ENCODE results near the gene CEMIP.

Gene CEMIP

DNA sequence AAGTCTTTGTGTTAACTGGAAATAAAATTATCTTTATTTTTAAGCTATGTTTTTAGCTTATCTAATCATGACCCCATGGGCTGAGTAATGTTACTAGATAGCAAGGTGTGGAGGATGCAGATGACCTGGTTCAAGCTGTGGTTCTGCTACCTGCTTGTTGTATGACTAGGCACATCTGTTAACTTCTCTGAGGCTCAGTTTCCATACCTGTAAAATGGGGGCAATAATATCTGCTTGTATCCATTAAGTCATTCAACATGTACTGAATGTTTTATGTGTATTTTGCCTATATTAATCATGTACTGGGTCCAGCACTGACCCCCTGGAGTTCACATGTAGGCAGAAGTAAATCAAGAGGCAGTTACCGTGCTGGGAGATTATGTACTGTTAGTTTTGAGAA is 51.5 kb downstream of the CEMIP start:
- no peak for DNase-seq

GRCh38 chr15:80831192-80831591 is 52.0 kb downstream of the CEMIP start:
- DNase-seq = no peak

GRCh38 chr15:80831606-80832224 is 52.5 kb downstream of the CEMIP start:
- no peak for DNase-seq

GRCh38 chr15:80832686-80833085 is 53.5 kb downstream of the CEMIP start:
- DNase-seq = no peak

- no peak for DNase-seq
Observed at GRCh38 chr15:80834402-80834801, 55.2 kb downstream of the CEMIP start.

GRCh38 chr15:80834906-80835305 is 55.7 kb downstream of the CEMIP start:
- no peak for DNase-seq

- no peak for DNase-seq
Observed at GRCh38 chr15:80835336-80835735, 56.2 kb downstream of the CEMIP start.

GRCh38 chr15:80836223-80836622 is 57.1 kb downstream of the CEMIP start:
- DNase-seq = no peak

DNA sequence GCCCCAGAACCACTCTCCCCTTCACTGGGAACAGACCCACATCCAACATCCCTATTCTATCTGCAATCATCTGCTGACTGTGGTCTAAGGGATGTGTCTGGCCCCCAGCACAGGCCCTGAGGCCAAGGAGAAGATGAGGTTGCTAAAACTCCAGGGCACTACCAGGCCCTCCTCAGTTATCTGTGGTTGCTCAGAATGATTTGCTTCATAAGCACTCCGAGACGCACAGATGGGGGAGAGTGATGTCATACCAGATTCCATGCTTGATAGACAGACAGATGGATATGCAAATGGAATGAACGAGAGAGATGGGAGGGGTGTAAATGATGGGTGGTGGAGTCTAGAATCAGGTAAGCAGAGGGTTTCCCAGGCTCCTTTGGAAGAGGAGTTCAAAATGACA is 57.8 kb downstream of the CEMIP start:
- DNase-seq = no peak

DNA sequence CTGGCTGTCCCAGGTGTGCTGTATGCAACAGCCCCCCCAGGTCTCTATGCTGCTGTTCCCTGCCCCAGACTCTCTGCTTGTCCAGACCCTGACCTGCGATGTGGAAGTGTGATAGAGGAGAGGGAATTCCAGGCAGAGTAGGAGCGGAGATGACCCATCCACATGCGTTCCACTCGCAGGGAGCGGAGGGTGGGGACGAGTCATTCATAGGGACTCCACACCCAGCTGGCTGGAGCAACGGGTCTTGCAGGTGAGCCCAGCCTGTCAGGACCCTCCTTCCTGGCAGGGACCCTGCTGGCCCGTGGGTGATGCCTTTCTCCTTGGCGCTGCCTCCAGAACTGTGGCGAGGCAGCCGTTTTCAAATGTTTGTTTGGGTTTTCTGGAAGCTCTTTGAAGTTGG is 58.8 kb downstream of the CEMIP start:
- no peak for DNase-seq

- DNase-seq = no peak
Observed at GRCh38 chr15:80838666-80839065, 59.5 kb downstream of the CEMIP start.

- DNase-seq = no peak
Observed at GRCh38 chr15:80839764-80840130, 60.6 kb downstream of the CEMIP start.

DNA sequence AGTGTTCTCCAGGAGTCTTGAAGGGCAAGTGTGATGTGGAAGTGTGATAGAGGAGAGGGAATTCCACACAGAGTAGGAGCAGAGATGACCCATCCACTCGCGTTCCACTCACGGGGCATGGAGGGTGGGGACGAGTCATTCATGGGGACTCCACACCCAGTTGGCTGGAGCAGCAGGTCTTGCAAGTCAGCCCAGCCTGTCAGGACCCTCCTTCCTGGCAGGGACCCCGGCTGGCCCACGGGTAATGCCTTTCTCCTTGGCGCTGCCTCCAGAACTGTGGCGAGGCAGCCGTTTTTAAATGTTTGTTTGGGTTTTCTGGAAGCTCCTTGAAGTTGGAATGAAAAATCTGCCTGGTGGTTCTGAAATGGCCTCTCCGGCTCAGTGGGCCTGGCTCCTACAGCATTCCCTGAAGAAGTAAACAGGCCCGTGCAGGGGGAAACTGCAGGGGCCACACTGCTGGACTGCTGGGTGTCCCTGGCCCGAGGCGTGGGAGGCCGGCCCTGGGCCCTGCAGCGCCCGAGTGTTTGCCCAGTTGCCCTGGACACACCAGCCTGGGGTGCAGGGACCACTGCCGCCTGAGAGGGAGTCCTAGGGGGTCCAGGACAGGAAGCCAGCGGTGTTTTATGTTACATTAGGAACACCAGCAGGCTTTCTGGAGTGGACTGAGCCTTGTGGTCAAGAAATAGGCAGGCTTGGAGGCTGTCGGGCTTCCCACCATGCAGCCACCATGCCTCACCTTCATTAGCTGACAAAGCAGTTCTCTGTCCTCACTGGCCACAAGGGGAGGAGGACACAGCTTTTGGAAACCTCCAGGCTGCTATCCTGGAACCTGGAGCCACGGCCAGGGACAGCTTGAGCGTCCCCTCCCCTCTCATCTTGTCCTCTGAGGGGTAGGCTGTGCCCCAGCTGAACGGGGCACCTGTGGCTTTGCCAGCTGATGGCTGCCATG is 61.3 kb downstream of the CEMIP start:
- DNase-seq = no peak

DNA sequence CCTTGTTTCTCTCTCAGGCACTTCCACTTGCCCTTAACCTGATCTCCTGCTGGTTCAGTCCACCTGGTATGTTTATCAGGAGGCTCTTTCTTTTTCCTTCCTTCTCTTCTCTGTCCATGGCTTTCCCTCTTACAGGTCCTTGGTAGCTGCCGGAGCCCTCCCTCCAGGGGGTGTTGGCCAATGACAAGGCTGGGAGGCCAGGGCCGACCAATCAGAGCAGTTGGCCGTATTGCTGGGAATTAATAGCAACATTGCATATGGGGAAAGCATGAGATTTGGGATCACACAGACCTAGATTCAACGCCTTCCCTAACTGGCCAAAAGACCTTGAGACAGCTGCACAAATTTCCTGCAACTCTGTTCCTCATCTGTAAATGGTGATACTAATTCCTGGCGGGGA is 62.4 kb downstream of the CEMIP start:
- no peak for DNase-seq

DNA sequence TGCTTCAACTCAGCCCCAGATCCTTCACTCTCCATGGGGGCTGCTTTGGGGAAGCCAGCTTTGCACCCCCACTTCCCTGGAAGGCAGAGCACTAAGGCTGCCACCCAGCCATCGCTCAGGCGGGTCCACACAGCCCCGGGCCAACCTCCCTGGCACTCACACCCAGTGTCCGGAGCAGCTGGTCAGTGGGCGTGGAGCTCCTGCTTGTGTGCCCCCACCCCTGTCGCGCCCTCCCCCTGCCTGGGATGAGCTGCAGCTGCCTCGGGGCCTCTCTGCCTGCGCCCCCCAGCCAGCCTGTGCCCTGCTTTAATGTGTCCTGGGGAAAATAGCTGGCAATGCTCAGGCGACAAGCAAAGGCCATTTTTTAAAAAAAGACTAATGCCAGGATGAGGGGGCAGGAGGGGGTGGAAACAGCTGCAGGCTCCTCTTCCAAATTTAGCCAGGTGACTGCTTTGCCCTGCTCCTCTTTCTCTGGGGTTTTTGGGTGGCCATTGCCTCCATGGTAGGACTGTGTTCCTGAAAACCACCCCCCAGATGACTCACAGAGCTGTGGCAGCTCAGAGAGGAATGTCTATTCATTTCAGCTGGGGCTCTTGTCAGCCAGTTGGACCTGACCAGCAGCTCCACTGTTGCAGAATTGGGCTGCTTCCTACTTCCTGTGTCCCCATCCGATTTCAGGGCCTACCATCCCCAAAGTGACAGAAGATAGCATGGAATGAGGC is 65.0 kb downstream of the CEMIP start:
- DNase-seq = peak; percentile 53

DNA sequence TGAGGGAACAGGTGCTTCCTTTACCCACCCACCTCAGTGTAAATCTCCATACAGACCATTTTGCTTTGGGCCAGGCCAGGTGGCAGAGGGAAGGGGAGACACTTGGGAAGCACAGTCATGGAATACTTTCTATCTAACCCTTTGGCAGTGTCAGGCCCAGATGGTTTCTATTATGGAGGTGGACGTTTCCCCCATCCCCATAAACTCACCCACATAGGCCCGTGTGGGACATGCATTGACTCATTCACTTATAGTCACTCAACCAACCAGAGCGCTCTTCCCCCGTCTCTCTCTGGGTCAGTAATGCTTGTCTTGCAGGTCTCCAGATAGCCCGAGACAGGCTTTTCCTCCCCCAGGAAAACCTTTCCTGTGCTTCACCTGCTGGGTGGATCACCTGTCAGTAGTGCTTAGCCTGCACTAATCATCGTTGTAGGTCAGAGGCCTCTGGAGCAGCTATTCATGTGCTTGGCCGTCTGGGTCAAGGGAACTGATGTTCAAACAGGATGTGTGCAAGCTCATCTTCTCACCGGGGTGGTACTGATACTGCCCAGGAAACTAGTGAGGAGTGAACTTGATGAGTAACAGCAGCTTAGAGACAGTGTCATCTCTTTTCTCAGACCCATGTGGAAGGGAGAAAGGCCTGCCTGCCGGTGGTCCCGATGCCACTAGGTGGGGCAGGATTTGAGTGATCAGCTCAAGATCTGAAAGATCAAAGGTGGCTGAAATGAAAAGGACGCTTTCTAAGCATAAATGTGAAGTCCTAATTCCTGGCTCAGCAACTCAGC is 67.1 kb downstream of the CEMIP start:
- DNase-seq = no peak

- DNase-seq = peak; percentile 94
Observed at GRCh38 chr15:80849308-80849707, 70.1 kb downstream of the CEMIP start.

DNA sequence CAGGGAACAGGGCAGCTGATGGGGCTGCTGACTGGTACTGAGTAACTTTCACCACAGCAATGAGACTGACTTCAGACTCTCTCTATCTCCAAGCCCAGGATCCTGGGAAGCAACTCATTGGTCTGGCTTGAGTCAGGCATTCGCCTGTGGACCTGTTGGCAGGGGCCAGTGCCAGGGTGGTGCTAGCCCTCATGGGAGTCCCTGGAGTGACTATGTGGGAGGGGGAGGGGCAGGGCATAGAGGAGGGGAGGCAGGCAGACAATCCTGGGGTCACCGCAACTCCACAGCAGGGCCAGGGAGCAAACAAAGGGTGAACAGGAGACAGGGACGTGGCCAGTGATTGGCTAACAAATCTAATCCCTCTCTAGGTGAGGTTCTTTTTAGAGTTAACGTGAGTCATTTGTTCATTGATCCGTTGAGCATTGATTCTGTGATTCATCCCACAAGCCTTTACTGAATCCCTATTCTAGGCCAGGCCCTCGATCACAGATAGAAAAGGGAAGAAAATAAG is 71.8 kb downstream of the CEMIP start:
- DNase-seq = no peak

DNA sequence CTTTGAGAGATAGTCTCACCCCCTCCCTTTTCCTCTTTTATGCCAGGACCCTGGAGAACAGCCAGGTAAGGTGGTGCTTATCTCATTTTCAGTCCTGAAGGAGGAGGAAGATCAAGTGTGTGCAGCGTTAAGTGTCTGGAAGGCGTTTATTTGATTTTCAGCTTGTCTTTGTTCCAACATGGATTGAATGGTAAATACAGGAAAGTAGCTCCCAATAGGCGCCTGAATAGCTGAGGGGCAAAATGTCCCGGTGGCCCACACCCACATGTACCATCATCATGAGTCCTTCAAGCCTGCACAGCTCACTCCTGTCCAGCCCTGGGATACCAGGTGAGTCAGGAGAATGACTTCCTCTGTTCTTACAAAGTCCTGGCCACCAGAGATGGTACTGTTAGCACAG is 73.5 kb downstream of the CEMIP start:
- DNase-seq = no peak

GRCh38 chr15:80854104-80854503 is 74.9 kb downstream of the CEMIP start:
- DNase-seq = no peak

GRCh38 chr15:80855206-80855605 is 76.0 kb downstream of the CEMIP start:
- no peak for DNase-seq

DNA sequence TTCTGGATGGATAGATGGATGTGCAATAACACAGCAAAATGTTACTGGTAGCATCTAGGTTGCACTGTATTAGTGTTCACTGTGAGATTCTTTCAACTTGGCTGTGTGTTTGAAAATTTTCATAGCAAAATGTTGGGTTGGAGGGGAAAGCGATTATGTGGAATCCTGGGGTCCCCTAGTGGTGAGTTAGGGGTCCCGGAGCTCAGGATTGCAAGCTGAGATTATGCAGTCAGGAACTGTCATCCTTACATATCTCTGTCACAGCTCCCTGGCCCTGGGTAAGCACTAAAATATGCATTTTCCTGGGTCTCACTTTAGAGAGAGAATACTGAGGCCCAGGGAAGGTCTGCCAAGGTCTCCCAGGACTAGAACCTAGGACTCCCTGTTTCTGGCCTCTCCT is 77.2 kb downstream of the CEMIP start:
- DNase-seq = no peak
